NCI-H187 treated with DMSO at 0.1 percent for 48 hours (cell line): ENCODE data around the gene C1orf87.
"Not testable (repeated sequence)": the region's sequence is repeated elsewhere in the genome, so short reads cannot be mapped to it uniquely, and the experiment has no call there.

Experiments
- DNase-seq: peaks from one replicate; lab custom pipeline; 2025; lab: John Stamatoyannopoulos, UW

C1orf87 gene

GRCh38 chr1:59994302-59995198, 79.0 kb downstream of the C1orf87 start:
- no peak for DNase-seq

GRCh38 chr1:59992040-59992820, 81.3 kb downstream of the C1orf87 start:
- no peak for DNase-seq

- no peak for DNase-seq
Measured at GRCh38 chr1:59990470-59990869, 83.1 kb downstream of the C1orf87 start.

- DNase-seq: no peak
Measured at GRCh38 chr1:59986516-59987310, 86.9 kb downstream of the C1orf87 start.

GRCh38 chr1:59985911-59986515, 87.6 kb downstream of the C1orf87 start:
- DNase-seq: no peak

- DNase-seq: no peak
Measured at GRCh38 chr1:59979666-59980065, 93.9 kb downstream of the C1orf87 start.

GRCh38 chr1:59978511-59978910, 95.1 kb downstream of the C1orf87 start:
- DNase-seq: no peak

- no peak for DNase-seq
Measured at GRCh38 chr1:59978026-59978425, 95.5 kb downstream of the C1orf87 start.

GRCh38 chr1:59977075-59977410, 96.5 kb downstream of the C1orf87 start:
- DNase-seq: no peak

- DNase-seq: peak; percentile 23
Measured at GRCh38 chr1:59976194-59977074, 97.1 kb downstream of the C1orf87 start.

GRCh38 chr1:59973719-59974118, 99.9 kb downstream of the C1orf87 start:
- no peak for DNase-seq

- no peak for DNase-seq
Measured at GRCh38 chr1:59972216-59972927, 101.2 kb downstream of the C1orf87 start.

- DNase-seq: peak; percentile 15
Measured at GRCh38 chr1:59971464-59971911, 102.1 kb downstream of the C1orf87 start.

GRCh38 chr1:59969542-59970175, 103.9 kb downstream of the C1orf87 start:
- not testable (repeated sequence) for DNase-seq

GRCh38 chr1:59968746-59969145, 104.8 kb downstream of the C1orf87 start:
- not testable (repeated sequence) for DNase-seq

- no peak for DNase-seq
Measured at GRCh38 chr1:59967780-59968179, 105.8 kb downstream of the C1orf87 start.

- no peak for DNase-seq
Measured at GRCh38 chr1:59967141-59967697, 106.4 kb downstream of the C1orf87 start.

- DNase-seq: no peak
Measured at GRCh38 chr1:59952065-59952464, 121.5 kb downstream of the C1orf87 start.

- no peak for DNase-seq
Measured at GRCh38 chr1:59949648-59950047, 123.9 kb downstream of the C1orf87 start.
